ENCODE data around the gene SOX8. TPM values are rescaled to one million over a fixed set of nuclear protein-coding genes. Genes with fewer than 3 reads are reported as not detected.

SOX8 gene
- total RNA-seq, 1 donor from 2014 or later: under 0.01 TPM

- DNase-seq (ENCODE audit: low read depth) (no peak), FAIRE-seq (no peak)
- Histone ChIP-seq H3K27me3 (ENCODE audit: control insufficient read depth, insufficient read depth, low read length) (no peaks in the 10 kb centered on the region), H3K4me3 (ENCODE audit: low read depth, low read length) (no peak overlapping the region), H3K36me3 (ENCODE audit: control insufficient read depth, insufficient read depth, low read length) (no peaks in the 10 kb centered on the region)
- no peak for TF ChIP-seq CTCF (IDR thresholded peaks at IDR 0.05; ENCODE audit: insufficient read depth, low read length, severe bottlenecking)
Measured at GRCh38 chr16:993731-994130, 12.2 kb downstream of the SOX8 start.

GRCh38 chr16:995087-995486, 13.5 kb downstream of the SOX8 start:
- no peak for DNase-seq (ENCODE audit: low read depth)
- no peak for TF ChIP-seq CTCF (IDR thresholded peaks at IDR 0.05; ENCODE audit: insufficient read depth, low read length, severe bottlenecking)
- Histone ChIP-seq H3K27me3 (ENCODE audit: control insufficient read depth, insufficient read depth, low read length) (no peaks in the 10 kb centered on the region), H3K4me3 (ENCODE audit: low read depth, low read length) (no peak overlapping the region), H3K36me3 (ENCODE audit: control insufficient read depth, insufficient read depth, low read length) (no peaks in the 10 kb centered on the region)
- no peak for FAIRE-seq

GRCh38 chr16:995783-996182, 14.2 kb downstream of the SOX8 start:
- TF ChIP-seq CTCF (IDR thresholded peaks at IDR 0.05; ENCODE audit: insufficient read depth, low read length, severe bottlenecking): no peak
- FAIRE-seq: no peak
- no peak for DNase-seq (ENCODE audit: low read depth)
- no peak overlapping the region for H3K4me3 ChIP-seq (ENCODE audit: low read depth, low read length)
- H3K27me3 ChIP-seq (ENCODE audit: control insufficient read depth, insufficient read depth, low read length): no peaks in the 10 kb centered on the region
- no peaks in the 10 kb centered on the region for H3K36me3 ChIP-seq (ENCODE audit: control insufficient read depth, insufficient read depth, low read length)

- Histone ChIP-seq H3K27me3 (ENCODE audit: control insufficient read depth, insufficient read depth, low read length) (no peaks in the 10 kb centered on the region), H3K4me3 (ENCODE audit: low read depth, low read length) (no peak overlapping the region), H3K36me3 (ENCODE audit: control insufficient read depth, insufficient read depth, low read length) (no peaks in the 10 kb centered on the region)
- FAIRE-seq (no peak), DNase-seq (ENCODE audit: low read depth) (no peak)
- TF ChIP-seq CTCF (IDR thresholded peaks at IDR 0.05; ENCODE audit: insufficient read depth, low read length, severe bottlenecking): no peak
Measured at GRCh38 chr16:996681-997080, 15.1 kb downstream of the SOX8 start.

- no peak for TF ChIP-seq CTCF (IDR thresholded peaks at IDR 0.05; ENCODE audit: insufficient read depth, low read length, severe bottlenecking)
- Histone ChIP-seq H3K4me3 (ENCODE audit: low read depth, low read length) (no peak overlapping the region), H3K36me3 (ENCODE audit: control insufficient read depth, insufficient read depth, low read length) (no peaks in the 10 kb centered on the region), H3K27me3 (ENCODE audit: control insufficient read depth, insufficient read depth, low read length) (no peaks in the 10 kb centered on the region)
- DNase-seq (ENCODE audit: low read depth): no peak
- no peak for FAIRE-seq
Measured at GRCh38 chr16:997440-998051, 16.0 kb downstream of the SOX8 start.

GRCh38 chr16:998211-998610, 16.6 kb downstream of the SOX8 start:
- no peak for DNase-seq (ENCODE audit: low read depth)
- Histone ChIP-seq H3K27me3 (ENCODE audit: control insufficient read depth, insufficient read depth, low read length) (no peaks in the 10 kb centered on the region), H3K36me3 (ENCODE audit: control insufficient read depth, insufficient read depth, low read length) (no peaks in the 10 kb centered on the region), H3K4me3 (ENCODE audit: low read depth, low read length) (no peak overlapping the region)
- no peak for TF ChIP-seq CTCF (IDR thresholded peaks at IDR 0.05; ENCODE audit: insufficient read depth, low read length, severe bottlenecking)
- no peak for FAIRE-seq

All from bronchial epithelial cell (primary cell).